ACHN (cell line): ENCODE data around the gene GJD3.
"Not testable (repeated sequence)": the region's sequence is repeated elsewhere in the genome, so short reads cannot be mapped to it uniquely, and the experiment has no call there.

Experiments
- DNase-seq: peaks from one replicate; pipeline ENCODE4 v3.0.0-alpha.2; 2015
- in situ Hi-C: cut with HindIII; loops from 2 replicates; pipeline ENCODE4 v1.10.0; 2017; ENCODE audit warnings: low sequenced_read_pairs, low pct_ligation_motif_present, low pct_unique_long_range_greater_than_20kb

The GJD3 gene, protein sequence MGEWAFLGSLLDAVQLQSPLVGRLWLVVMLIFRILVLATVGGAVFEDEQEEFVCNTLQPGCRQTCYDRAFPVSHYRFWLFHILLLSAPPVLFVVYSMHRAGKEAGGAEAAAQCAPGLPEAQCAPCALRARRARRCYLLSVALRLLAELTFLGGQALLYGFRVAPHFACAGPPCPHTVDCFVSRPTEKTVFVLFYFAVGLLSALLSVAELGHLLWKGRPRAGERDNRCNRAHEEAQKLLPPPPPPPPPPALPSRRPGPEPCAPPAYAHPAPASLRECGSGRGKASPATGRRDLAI

DNA sequence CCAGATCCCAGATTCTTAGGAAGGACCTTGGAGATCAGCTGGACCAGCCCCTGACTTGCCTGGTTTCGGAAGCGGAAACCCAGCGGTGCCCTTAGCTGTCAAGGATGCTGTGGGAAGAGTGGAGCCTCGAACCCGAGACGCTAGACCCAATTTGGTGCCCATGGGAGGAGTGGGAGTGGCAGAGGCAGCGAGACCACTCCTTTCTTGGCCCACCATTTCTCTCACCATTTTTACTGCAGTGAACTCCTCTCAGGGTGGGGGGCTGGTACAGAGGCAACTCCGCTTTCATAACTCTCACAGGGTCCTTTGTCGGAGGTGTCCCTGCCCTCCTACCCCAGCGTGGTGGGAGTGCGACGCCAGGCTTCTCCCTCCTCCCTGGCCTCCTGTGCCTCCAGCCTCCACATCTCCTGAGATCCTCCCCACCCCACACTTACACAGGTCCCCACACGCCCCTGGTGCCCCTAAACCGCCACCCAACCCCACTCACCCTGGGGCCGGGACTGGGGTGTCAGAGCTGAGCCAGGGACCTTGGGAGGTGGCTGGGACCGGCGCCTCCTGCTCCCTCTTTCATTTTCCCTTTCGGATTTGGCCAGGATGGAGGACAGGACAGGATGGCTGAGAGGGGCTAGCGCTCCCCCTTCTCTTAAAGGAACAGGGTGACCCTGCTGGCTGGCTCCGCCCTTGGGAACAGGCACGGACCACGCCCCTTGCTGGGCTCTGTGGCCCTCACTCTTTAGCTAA is at the start of gene GJD3:
Gene GJD3 (minus strand): TSS at position 617 of the 741 bp plus-strand sequence. CDS start 922 bp downstream, outside the sequence.
- DNase-seq = no peak
- in situ Hi-C loops = loop anchor here (5.0 kb wide), 1 partner anchor 62 kb away; no protein-coding TSS in a partner anchor

DNA sequence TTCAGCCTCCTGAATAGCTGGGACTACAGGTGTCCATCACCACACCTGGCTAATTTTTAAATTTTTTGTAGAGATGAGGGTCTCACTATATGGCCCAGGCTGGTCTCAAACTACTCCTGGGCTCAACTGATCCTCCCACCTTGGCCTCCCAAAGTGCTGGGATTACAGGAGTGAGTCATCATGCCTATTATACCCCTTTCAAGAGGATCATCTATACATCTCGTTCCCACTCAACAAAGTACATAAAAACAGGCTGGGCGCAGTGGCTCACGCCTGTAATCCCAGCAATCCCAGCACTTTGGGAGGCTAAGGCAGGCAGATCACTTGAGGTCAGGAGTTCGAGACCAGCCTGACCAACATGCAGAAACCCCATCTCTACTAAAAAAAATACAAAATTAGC is 49.8 kb upstream of the GJD3 start:
- in situ Hi-C loops = not testable (repeated sequence)

GRCh38 chr17:40412880-40413279 is 48.3 kb upstream of the GJD3 start:
- no peak for DNase-seq
- in situ Hi-C loops = no loop called here

More for the DNA sequence above, 49.8 kb upstream of the GJD3 start:
- DNase-seq = not testable (repeated sequence)

DNA sequence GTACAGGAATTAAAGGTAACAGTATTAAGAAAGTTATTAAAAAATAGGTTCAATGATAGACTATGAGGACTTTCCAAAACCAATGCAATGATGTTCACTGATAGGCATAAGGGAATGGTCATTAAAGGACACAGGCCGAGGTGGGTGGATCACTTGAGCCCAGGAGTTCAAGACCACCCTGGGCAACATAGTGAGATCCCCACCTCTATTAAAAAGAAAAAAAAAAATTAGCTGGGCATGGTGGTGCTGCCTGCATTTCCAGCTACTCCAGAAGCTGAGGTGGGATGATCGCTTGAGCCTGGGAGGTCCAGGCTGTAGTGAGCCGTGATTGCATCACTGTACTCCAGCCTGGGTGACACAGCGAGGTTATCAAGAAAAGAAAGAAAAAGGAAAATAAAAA is 47.3 kb upstream of the GJD3 start:
- in situ Hi-C loops = no loop called here
- DNase-seq = no peak

- in situ Hi-C loops = no loop called here
- DNase-seq = no peak
Measured at GRCh38 chr17:40410082-40410481, 45.5 kb upstream of the GJD3 start.

- DNase-seq, in situ Hi-C loops: not testable (repeated sequence)
Measured at GRCh38 chr17:40409540-40409939, 45.0 kb upstream of the GJD3 start.

DNA sequence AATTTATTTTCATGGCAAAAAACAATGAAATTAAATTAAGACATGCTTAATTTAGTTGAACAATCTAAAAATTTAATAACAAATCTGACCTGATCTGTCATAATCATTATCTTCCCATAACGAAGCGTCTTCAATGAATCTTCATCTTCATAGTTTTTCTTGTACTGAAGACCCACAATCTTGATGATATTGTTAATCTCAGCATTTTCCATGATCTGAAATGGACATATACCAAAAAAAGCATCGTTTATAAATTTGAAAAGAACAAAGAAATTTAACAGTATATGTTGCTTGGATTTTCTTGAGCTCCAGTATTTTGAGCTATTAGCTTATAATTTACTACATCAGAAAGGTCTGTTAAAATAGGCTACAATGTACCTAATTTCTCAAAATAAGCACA is 42.9 kb upstream of the GJD3 start:
- in situ Hi-C loops = no loop called here

DNA sequence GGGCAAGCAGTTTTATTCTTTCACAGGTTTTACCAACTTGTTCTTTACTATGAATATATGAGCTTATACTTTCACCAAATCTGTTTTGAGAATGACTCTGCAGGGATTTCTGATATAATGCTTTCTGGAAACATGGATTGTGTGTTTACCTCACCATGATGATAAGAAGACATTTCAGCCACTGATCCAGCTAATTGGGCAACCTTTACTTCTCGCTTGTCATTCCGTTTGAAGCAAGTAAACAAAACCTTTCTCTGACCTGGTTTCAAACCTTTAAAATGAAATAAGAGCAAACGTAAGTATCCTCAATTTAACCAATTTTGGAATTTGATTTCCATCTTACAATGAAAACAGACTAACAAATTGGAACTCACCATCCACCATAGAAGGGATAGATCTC is 39.5 kb upstream of the GJD3 start:
- in situ Hi-C loops = no loop called here
- DNase-seq = no peak

More for the DNA sequence above, 42.9 kb upstream of the GJD3 start:
- no peak for DNase-seq

- in situ Hi-C loops = no loop called here
- DNase-seq = no peak
Measured at GRCh38 chr17:40402668-40403067, 38.1 kb upstream of the GJD3 start.

- DNase-seq = peak; percentile 78
- in situ Hi-C loops = no loop called here
Measured at GRCh38 chr17:40399185-40399584, 34.6 kb upstream of the GJD3 start.

DNA sequence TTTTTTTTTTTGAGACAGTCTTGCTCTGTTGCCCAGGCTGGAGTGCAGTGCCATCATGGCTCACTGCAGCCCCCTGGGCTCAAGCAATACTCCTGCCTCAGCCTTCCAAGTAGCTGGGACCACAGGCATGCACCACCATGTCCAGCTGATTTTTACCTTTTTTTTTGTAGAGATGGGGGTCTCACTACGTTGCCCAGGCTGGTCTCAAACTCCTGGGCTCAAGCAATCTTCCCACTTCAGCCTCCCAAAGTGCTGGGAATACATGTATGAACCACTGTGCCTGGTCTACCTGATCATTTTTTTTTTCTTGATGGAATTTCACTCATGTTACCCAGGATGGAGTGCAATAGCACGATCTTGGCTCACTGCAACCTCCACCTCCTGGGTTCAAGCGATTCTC is 22.0 kb upstream of the GJD3 start:
- in situ Hi-C loops = not testable (repeated sequence)

DNA sequence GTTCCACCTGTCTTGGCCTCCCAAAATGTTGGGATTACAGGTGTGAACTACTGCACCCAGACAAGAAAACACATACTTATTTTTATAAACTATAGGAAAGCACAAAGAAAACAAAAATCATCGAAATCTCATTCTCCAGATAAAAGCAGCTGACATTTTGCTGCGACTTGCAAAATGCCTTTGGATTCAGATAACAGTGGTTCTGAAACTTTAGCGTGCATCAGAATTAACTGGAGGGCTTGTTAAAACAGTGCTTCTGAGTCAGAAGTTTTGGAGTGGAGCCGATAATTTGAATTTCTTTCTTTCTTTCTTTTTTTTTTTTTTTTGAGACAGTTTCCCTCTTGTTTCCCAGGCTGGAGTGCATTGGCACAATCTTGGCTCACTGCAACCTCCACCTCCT is 17.7 kb upstream of the GJD3 start:
- in situ Hi-C loops = no loop called here

More for the DNA sequence above, 22.0 kb upstream of the GJD3 start:
- DNase-seq = not testable (repeated sequence)

DNA sequence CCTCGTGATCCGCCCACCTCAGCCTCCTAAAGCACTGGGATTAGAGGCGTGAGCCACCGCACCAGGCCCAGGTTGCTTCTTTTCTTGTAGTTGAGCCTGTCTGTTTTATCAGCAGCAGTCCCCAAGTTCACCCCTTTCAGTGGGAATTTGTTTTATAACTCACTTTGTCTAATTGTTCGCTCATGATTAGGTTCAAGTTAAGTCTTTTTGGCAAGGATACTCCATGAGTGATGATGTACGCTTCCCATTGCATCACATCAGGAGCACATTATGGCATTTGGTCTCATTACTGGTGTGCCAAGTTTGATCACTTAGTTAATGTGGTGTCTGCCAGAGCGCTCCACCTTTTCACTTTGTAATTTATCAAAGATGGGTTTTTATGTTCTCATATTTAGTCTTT is 14.4 kb upstream of the GJD3 start:
- DNase-seq = no peak
- in situ Hi-C loops = no loop called here

More for the DNA sequence above, 17.7 kb upstream of the GJD3 start:
- no peak for DNase-seq

GRCh38 chr17:40377832-40378231 is 13.3 kb upstream of the GJD3 start:
- in situ Hi-C loops = no loop called here
- no peak for DNase-seq

- DNase-seq, in situ Hi-C loops: not testable (repeated sequence)
Measured at GRCh38 chr17:40376541-40376940, 12.0 kb upstream of the GJD3 start.

GRCh38 chr17:40375786-40376185 is 11.2 kb upstream of the GJD3 start:
- in situ Hi-C loops, DNase-seq: not testable (repeated sequence)

DNA sequence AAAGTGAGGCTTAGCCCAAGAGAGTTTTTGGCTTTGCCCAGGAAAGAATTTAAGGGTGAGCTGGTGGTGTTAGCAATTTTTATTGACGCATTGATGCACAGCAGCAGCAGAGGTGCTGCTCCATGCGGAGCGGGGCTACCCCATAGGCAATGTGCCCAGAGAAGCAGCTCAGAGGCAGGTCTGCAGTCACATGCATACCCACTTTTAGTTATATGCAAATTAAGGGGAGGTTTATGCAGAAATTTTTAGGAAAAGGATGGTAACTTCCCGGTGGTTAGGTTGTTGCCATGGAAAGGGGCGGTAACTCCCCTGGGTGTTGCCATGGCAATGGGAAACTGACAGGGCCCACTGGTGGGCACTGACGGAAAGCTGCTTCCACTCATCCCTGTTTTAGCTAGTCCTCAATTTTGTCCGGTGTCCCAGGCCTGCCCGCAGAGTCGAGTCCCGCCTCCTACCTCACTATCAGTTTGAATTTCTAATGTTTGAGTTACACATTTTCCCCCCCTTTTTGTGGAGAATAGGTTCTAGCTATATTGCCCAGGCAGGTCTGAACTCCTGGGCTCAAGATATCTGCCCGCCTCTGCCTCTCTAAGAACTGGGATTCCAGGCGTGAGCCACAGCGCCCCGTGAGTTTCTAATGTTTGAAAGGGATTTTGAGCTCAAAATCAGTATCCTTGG is 10.4 kb upstream of the GJD3 start:
- no peak for DNase-seq
- in situ Hi-C loops = no loop called here

DNA sequence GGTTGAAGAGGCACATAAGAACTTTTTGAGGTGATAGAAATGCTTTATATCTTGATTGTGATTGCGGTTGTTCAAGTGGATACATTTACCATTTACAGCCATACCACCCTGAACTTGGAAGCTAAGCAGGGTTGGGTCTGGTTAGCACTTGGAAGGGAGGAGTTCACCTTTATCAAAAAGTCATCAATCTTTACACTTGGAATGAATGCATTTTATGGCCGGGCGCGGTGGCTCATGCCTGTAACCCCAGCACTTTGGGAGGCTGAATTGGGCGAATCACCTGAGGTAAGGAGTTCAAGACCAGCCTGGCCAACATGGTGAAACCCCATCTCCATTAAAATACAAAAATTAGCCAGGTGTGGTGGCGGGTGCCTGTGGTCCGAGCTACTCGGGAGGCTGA is 9.5 kb upstream of the GJD3 start:
- no peak for DNase-seq
- in situ Hi-C loops = no loop called here

DNA sequence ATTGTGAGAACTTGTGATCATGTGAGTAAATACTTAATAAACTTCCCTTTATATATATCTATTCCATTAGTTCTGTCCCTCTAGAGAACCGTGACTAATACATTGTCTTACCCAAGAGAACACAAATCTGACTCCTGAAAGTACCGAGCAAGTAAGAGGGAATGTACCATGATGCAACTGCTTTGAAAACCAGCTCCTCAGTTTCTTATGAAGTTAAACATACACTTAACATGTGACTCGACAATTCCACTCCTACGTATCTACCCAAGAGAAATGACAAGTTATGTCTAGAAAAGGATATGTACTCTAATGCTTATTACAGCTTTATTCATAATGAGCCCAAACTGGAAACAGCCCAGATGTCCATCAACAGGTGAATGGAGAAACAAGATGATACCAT is 8.8 kb upstream of the GJD3 start:
- in situ Hi-C loops = no loop called here
- DNase-seq = no peak
